K562 treated with DMSO at 1 percent for 24 hours (cell line): ENCODE measurements around the gene GFM2. TPM values are rescaled to one million over a fixed set of nuclear protein-coding genes. Genes with fewer than 3 reads are reported as not detected.

ENCODE experiments used
- total RNA-seq: library from RNA; unstranded; fragments of 300-600 nt; gene quantifications from 2 replicates; pipeline ENCODE4 v1.2.3, GENCODE V29; 2022; ENCODE audit warnings: low read depth; ENCODE audit not compliant: insufficient read depth

GFM2 gene
- 14.6 and 20.2 TPM in 2 replicates for total RNA-seq

GRCh38 chr5:74766849-74767578 is at the start of gene GFM2, which contains the start of gene NSA2:
TSS of gene GFM2 (minus strand) at chr5:74767117. CDS start at chr5:74763742, 3,375 bp downstream.
TSS of gene NSA2 (plus strand) at chr5:74767249. CDS start at chr5:74767361, 112 bp downstream.

GRCh38 chr5:74684900-74685851 is 81.7 kb downstream of the GFM2 start, which contains the start of gene HEXB:
TSS of gene HEXB (plus strand) at chr5:74685233. CDS start at chr5:74685261, 28 bp downstream.

Other genes with a start within 250 kb of the GFM2 start
- 0.23 and 1.6 TPM in 2 replicates for gene ENC1, start 126.4 kb downstream of the GFM2 start, total RNA-seq
- 170 and 176 TPM in 2 replicates for gene HEXB, start 81.9 kb downstream of the GFM2 start, total RNA-seq
- 85.7 and 91.5 TPM in 2 replicates for gene NSA2, start 132 bp upstream of the GFM2 start, total RNA-seq
- gene FAM169A, start 99.3 kb upstream of the GFM2 start, total RNA-seq: not detected in 2 replicates